ENCODE measurements around the gene SSBP3.

DNA sequence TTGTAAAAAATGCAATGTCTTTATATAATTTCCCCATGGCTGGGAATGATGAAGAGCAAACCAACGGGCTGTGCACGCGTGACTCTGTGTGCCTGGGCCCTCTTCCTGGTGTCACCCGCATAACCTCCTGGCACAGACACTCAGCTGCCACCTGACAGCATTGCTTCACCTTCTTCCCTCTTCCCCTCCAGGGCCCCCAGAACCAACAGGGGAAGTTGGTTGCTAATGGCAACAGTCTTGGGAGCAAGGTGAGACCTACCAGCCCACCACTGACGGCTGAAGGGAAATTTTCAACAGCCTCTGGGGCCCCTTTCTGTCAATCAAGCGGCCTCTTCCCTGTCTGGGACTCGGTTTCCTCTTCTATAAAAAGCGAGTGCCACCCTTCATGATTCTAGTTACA lies 33.2 kb downstream of the SSBP3 start:
- TF ChIP-seq, protein P1, sequence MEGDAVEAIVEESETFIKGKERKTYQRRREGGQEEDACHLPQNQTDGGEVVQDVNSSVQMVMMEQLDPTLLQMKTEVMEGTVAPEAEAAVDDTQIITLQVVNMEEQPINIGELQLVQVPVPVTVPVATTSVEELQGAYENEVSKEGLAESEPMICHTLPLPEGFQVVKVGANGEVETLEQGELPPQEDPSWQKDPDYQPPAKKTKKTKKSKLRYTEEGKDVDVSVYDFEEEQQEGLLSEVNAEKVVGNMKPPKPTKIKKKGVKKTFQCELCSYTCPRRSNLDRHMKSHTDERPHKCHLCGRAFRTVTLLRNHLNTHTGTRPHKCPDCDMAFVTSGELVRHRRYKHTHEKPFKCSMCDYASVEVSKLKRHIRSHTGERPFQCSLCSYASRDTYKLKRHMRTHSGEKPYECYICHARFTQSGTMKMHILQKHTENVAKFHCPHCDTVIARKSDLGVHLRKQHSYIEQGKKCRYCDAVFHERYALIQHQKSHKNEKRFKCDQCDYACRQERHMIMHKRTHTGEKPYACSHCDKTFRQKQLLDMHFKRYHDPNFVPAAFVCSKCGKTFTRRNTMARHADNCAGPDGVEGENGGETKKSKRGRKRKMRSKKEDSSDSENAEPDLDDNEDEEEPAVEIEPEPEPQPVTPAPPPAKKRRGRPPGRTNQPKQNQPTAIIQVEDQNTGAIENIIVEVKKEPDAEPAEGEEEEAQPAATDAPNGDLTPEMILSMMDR (IDR thresholded peaks at IDR 0.05; ENCODE audit: borderline replicate concordance, extremely low read depth, low read length, poor library complexity, severe bottlenecking), result no peak
- no peak for TF ChIP-seq EZH2 (IDR thresholded peaks at IDR 0.05; ENCODE audit: borderline replicate concordance, low read depth, low read length, severe bottlenecking)

Data from DND-41 (cell line).